K562 (cell line): ENCODE results near the gene PTH2. TPM values are rescaled to one million over a fixed set of nuclear protein-coding genes. Genes with fewer than 3 reads are reported as not detected.

ENCODE experiments used
- polyA plus RNA-seq, 8 experiments: library from polyadenylated mRNA; depleted of rRNA in 4 of 8; stranded (reverse) in 5 of 8; unstranded in 3 of 8; fragments of >200 nt; fragmentation: Nextera tagmentation in 2 of 8; fragmentation: Illumina TruSeq in 1 of 8; extraction: Ambion mirVana in 2 of 8; extraction: Trizol in 1 of 8; gene quantifications; 2 replicates each; pipeline versions ENCODE4 v1.2.1 to v1.2.3, GENCODE V29; 2011 to 2014; ENCODE audit warnings: inconsistent platforms in 1 of 8, missing spikeins in 1 of 8
- total RNA-seq, 7 experiments: library from RNA; depleted of rRNA in 6 of 7; stranded (reverse); fragments of >200 nt in 6 of 7; fragmentation: Illumina TruSeq in 2 of 7; extraction: Trizol in 2 of 7; gene quantifications; 2 replicates each; pipeline versions ENCODE4 v1.2.1 to v1.2.3, GENCODE V29; 2011 to 2021; ENCODE audit warnings: low replicate concordance in 1 of 7

The PTH2 gene
- total and polyA plus RNA-seq, 9 of the 15 experiments (the other 6 are each of a cell fraction or from before 2014, with no cell fraction given), result 1.3 TPM; not detected in 8

Other genes with a start within 250 kb of the PTH2 start
Only the 7 nearest of the 21 such genes appear.
- gene DKKL1, start 59.6 kb downstream of the PTH2 start, total RNA-seq (2014; rRNA removed), result 1.4 and 1.7 TPM in 2 replicates
- 0.44 and 0.61 TPM in 2 replicates for gene DKKL1, start 59.6 kb downstream of the PTH2 start, total RNA-seq (2014; rRNA removed; fragmentation: Illumina TruSeq; extraction: Trizol)
- gene DKKL1, start 59.6 kb downstream of the PTH2 start, total RNA-seq (2015; rRNA removed; fragmentation: Illumina TruSeq; extraction: Trizol), result 0.62 and 0.90 TPM in 2 replicates
- 0.69 and 1.3 TPM in 2 replicates for gene DKKL1, start 59.6 kb downstream of the PTH2 start, total RNA-seq (2021)
- 1.4 and 1.5 TPM in 2 replicates for gene DKKL1, start 59.6 kb downstream of the PTH2 start, polyA plus RNA-seq (2011; rRNA removed)
- gene DKKL1, start 59.6 kb downstream of the PTH2 start, polyA plus RNA-seq (2014; fragmentation: Illumina TruSeq; extraction: Trizol), result 0.30 and 0.52 TPM in 2 replicates
- gene DKKL1, start 59.6 kb downstream of the PTH2 start, polyA plus RNA-seq (2014; fragmentation: Nextera tagmentation; extraction: Ambion mirVana), result under 1 TPM; 0.15 to 0.34 TPM
- 0.44 and 0.96 TPM in 2 replicates for gene DKKL1, start 59.6 kb downstream of the PTH2 start, polyA plus RNA-seq (2014; rRNA removed)
- 0.36 and 0.78 TPM in 2 replicates for gene KASH5, start 35.2 kb downstream of the PTH2 start, total RNA-seq (2014; rRNA removed)
- gene KASH5, start 35.2 kb downstream of the PTH2 start, total RNA-seq (2014; rRNA removed; fragmentation: Illumina TruSeq; extraction: Trizol), result 0.26 and 0.44 TPM in 2 replicates
- 0.07 and 0.41 TPM in 2 replicates for gene KASH5, start 35.2 kb downstream of the PTH2 start, total RNA-seq (2015; rRNA removed; fragmentation: Illumina TruSeq; extraction: Trizol)
- 0.20 and 0.60 TPM in 2 replicates for gene KASH5, start 35.2 kb downstream of the PTH2 start, total RNA-seq (2021)
- 0.60 and 0.70 TPM in 2 replicates for gene KASH5, start 35.2 kb downstream of the PTH2 start, polyA plus RNA-seq (2011; rRNA removed)
- gene KASH5, start 35.2 kb downstream of the PTH2 start, polyA plus RNA-seq (2014; fragmentation: Illumina TruSeq; extraction: Trizol), result 0.19 and 0.31 TPM in 2 replicates
- under 1 TPM in 1 of 2 experiments, not detected in 1; 0.13 TPM for gene KASH5, start 35.2 kb downstream of the PTH2 start, polyA plus RNA-seq (2014; fragmentation: Nextera tagmentation; extraction: Ambion mirVana)
- gene KASH5, start 35.2 kb downstream of the PTH2 start, polyA plus RNA-seq (2014; rRNA removed), result 0.84 and 3.2 TPM in 2 replicates
- 0.12 TPM in 1 of 2 replicates, not detected in the other for gene GFY, start 1.9 kb upstream of the PTH2 start, total RNA-seq (2014; rRNA removed)
- gene GFY, start 1.9 kb upstream of the PTH2 start, total RNA-seq (2014; rRNA removed; fragmentation: Illumina TruSeq; extraction: Trizol), result not detected in 2 replicates
- 0.07 TPM in 1 of 2 replicates, not detected in the other for gene GFY, start 1.9 kb upstream of the PTH2 start, total RNA-seq (2015; rRNA removed; fragmentation: Illumina TruSeq; extraction: Trizol)
- gene GFY, start 1.9 kb upstream of the PTH2 start, total RNA-seq (2021), result 0.11 TPM in 1 of 2 replicates, not detected in the other
- 0.19 and 0.26 TPM in 2 replicates for gene GFY, start 1.9 kb upstream of the PTH2 start, polyA plus RNA-seq (2011; rRNA removed)
- 0.33 and 0.40 TPM in 2 replicates for gene GFY, start 1.9 kb upstream of the PTH2 start, polyA plus RNA-seq (2014; fragmentation: Illumina TruSeq; extraction: Trizol)
- gene GFY, start 1.9 kb upstream of the PTH2 start, polyA plus RNA-seq (2014; fragmentation: Nextera tagmentation; extraction: Ambion mirVana), result under 1 TPM in 1 of 2 experiments, not detected in 1; 0.06 TPM
- 0.11 and 0.33 TPM in 2 replicates for gene GFY, start 1.9 kb upstream of the PTH2 start, polyA plus RNA-seq (2014; rRNA removed)
- 2.4 and 3.2 TPM in 2 replicates for gene SLC17A7, start 18.1 kb upstream of the PTH2 start, total RNA-seq (2014; rRNA removed)
- 1.1 TPM in 2 replicates for gene SLC17A7, start 18.1 kb upstream of the PTH2 start, total RNA-seq (2014; rRNA removed; fragmentation: Illumina TruSeq; extraction: Trizol)
- 1.4 TPM in 2 replicates for gene SLC17A7, start 18.1 kb upstream of the PTH2 start, total RNA-seq (2015; rRNA removed; fragmentation: Illumina TruSeq; extraction: Trizol)
- 9.2 and 9.9 TPM in 2 replicates for gene SLC17A7, start 18.1 kb upstream of the PTH2 start, total RNA-seq (2021)
- 4.8 and 7.0 TPM in 2 replicates for gene SLC17A7, start 18.1 kb upstream of the PTH2 start, polyA plus RNA-seq (2011; rRNA removed)
- 12.8 and 15.7 TPM in 2 replicates for gene SLC17A7, start 18.1 kb upstream of the PTH2 start, polyA plus RNA-seq (2014; fragmentation: Illumina TruSeq; extraction: Trizol)
- 1 to 10 TPM; 1.7 to 1.8 TPM for gene SLC17A7, start 18.1 kb upstream of the PTH2 start, polyA plus RNA-seq (2014; fragmentation: Nextera tagmentation; extraction: Ambion mirVana)
- gene SLC17A7, start 18.1 kb upstream of the PTH2 start, polyA plus RNA-seq (2014; rRNA removed), result 5.5 and 5.7 TPM in 2 replicates
- 224 and 233 TPM in 2 replicates for gene PIH1D1, start 28.4 kb upstream of the PTH2 start, total RNA-seq (2014; rRNA removed)
- gene PIH1D1, start 28.4 kb upstream of the PTH2 start, total RNA-seq (2014; rRNA removed; fragmentation: Illumina TruSeq; extraction: Trizol), result 102 and 112 TPM in 2 replicates
- gene PIH1D1, start 28.4 kb upstream of the PTH2 start, total RNA-seq (2015; rRNA removed; fragmentation: Illumina TruSeq; extraction: Trizol), result 120 and 125 TPM in 2 replicates
- 161 and 164 TPM in 2 replicates for gene PIH1D1, start 28.4 kb upstream of the PTH2 start, total RNA-seq (2021)
- gene PIH1D1, start 28.4 kb upstream of the PTH2 start, polyA plus RNA-seq (2011; rRNA removed), result 137 and 156 TPM in 2 replicates
- gene PIH1D1, start 28.4 kb upstream of the PTH2 start, polyA plus RNA-seq (2014; fragmentation: Illumina TruSeq; extraction: Trizol), result 137 and 156 TPM in 2 replicates
- gene PIH1D1, start 28.4 kb upstream of the PTH2 start, polyA plus RNA-seq (2014; fragmentation: Nextera tagmentation; extraction: Ambion mirVana), result 10 to 100 TPM; 26.5 to 48.0 TPM
- 199 and 221 TPM in 2 replicates for gene PIH1D1, start 28.4 kb upstream of the PTH2 start, polyA plus RNA-seq (2014; rRNA removed)
- gene ALDH16A1, start 29.8 kb upstream of the PTH2 start, total RNA-seq (2014; rRNA removed), result 46.2 and 52.2 TPM in 2 replicates
- 2.1 and 2.4 TPM in 2 replicates for gene ALDH16A1, start 29.8 kb upstream of the PTH2 start, total RNA-seq (2014; rRNA removed; fragmentation: Illumina TruSeq; extraction: Trizol)
- 17.0 and 18.6 TPM in 2 replicates for gene ALDH16A1, start 29.8 kb upstream of the PTH2 start, total RNA-seq (2015; rRNA removed; fragmentation: Illumina TruSeq; extraction: Trizol)
- gene ALDH16A1, start 29.8 kb upstream of the PTH2 start, total RNA-seq (2021), result 36.9 and 40.3 TPM in 2 replicates
- 7.6 and 12.4 TPM in 2 replicates for gene ALDH16A1, start 29.8 kb upstream of the PTH2 start, polyA plus RNA-seq (2011; rRNA removed)
- 2.2 and 8.9 TPM in 2 replicates for gene ALDH16A1, start 29.8 kb upstream of the PTH2 start, polyA plus RNA-seq (2014; fragmentation: Illumina TruSeq; extraction: Trizol)
- gene ALDH16A1, start 29.8 kb upstream of the PTH2 start, polyA plus RNA-seq (2014; fragmentation: Nextera tagmentation; extraction: Ambion mirVana), result 1 to 10 TPM; 2.8 to 3.3 TPM
- gene ALDH16A1, start 29.8 kb upstream of the PTH2 start, polyA plus RNA-seq (2014; rRNA removed), result 29.7 and 31.7 TPM in 2 replicates
- 0.86 and 2.2 TPM in 2 replicates for gene FLT3LG, start 50.8 kb upstream of the PTH2 start, total RNA-seq (2014; rRNA removed)
- gene FLT3LG, start 50.8 kb upstream of the PTH2 start, total RNA-seq (2014; rRNA removed; fragmentation: Illumina TruSeq; extraction: Trizol), result 0.35 and 1.1 TPM in 2 replicates
- 1.1 and 1.5 TPM in 2 replicates for gene FLT3LG, start 50.8 kb upstream of the PTH2 start, total RNA-seq (2015; rRNA removed; fragmentation: Illumina TruSeq; extraction: Trizol)
- 5.0 and 6.4 TPM in 2 replicates for gene FLT3LG, start 50.8 kb upstream of the PTH2 start, total RNA-seq (2021)
- 1.2 and 2.5 TPM in 2 replicates for gene FLT3LG, start 50.8 kb upstream of the PTH2 start, polyA plus RNA-seq (2011; rRNA removed)
- 1.4 and 3.4 TPM in 2 replicates for gene FLT3LG, start 50.8 kb upstream of the PTH2 start, polyA plus RNA-seq (2014; fragmentation: Illumina TruSeq; extraction: Trizol)
- gene FLT3LG, start 50.8 kb upstream of the PTH2 start, polyA plus RNA-seq (2014; fragmentation: Nextera tagmentation; extraction: Ambion mirVana), result under 1 TPM; 0.31 to 0.49 TPM
- 2.8 and 4.2 TPM in 2 replicates for gene FLT3LG, start 50.8 kb upstream of the PTH2 start, polyA plus RNA-seq (2014; rRNA removed)